Activated naive CD8-positive, alpha-beta T cell treated with anti-CD3 and anti-CD28 coated beads, Interleukin-2, amount 50 U/mL, for 24 hours (primary cell): ENCODE measurements around the gene GRIK4.

Source experiments
- ATAC-seq: fragments of 150-1000 bp; cut with Tn5 transposase; one replicate; pipeline ENCODE4 v1.10.0; 2021
- DNase-seq: peaks from one replicate; pipeline ENCODE4 v3.0.0; 2021
- H3K27ac Mint-ChIP-seq: one replicate; pipeline ENCODE4 v1.8.0; 2021; ENCODE audit warnings: mild to moderate bottlenecking, mixed read lengths
- H3K27me3 Mint-ChIP-seq: one replicate; pipeline ENCODE4 v1.8.0; 2021; ENCODE audit warnings: mixed read lengths
- H3K36me3 Mint-ChIP-seq: one replicate; pipeline ENCODE4 v1.8.0; 2021; ENCODE audit warnings: low read depth, mixed read lengths
- H3K4me1 Mint-ChIP-seq: one replicate; pipeline ENCODE4 v1.8.0; 2021; ENCODE audit warnings: mixed read lengths
- H3K4me3 Mint-ChIP-seq: one replicate; pipeline ENCODE4 v1.8.0; 2021; ENCODE audit warnings: mild to moderate bottlenecking, moderate library complexity, mixed read lengths
- H3K9me3 Mint-ChIP-seq: one replicate; pipeline ENCODE4 v1.8.0; 2021; ENCODE audit warnings: mixed read lengths

The GRIK4 gene

DNA sequence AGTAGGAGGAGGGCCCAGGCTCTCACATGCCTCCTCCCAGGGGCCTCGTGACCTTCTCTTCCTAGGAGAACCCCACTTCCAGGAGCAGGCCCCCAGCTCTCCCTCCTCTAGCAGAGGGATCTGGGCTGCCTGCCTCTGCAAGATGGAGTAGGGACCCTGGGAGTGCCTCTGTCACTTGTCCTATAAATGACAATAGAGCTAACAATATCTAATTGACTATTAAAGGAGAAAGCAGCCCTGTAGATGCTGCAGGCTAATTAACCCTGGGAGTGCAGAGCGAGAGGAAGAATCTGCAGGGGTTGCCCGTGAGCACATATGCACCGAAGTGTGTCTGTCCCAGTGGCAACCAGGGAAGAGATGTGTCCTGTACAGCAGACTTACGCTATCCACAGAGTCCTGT, 184.4 kb downstream of the GRIK4 start:
- H3K4me1 Mint-ChIP-seq: no peaks in the 10 kb centered on the region
- H3K27ac Mint-ChIP-seq: no peak overlapping the region
- no peak overlapping the region for H3K4me3 Mint-ChIP-seq
- H3K9me3 Mint-ChIP-seq: no peaks in the 10 kb centered on the region
- no peaks in the 10 kb centered on the region for H3K36me3 Mint-ChIP-seq
- DNase-seq (no peak), ATAC-seq (no peak)
- H3K27me3 Mint-ChIP-seq: peaks cover 13% of the 10 kb centered on the region

DNA sequence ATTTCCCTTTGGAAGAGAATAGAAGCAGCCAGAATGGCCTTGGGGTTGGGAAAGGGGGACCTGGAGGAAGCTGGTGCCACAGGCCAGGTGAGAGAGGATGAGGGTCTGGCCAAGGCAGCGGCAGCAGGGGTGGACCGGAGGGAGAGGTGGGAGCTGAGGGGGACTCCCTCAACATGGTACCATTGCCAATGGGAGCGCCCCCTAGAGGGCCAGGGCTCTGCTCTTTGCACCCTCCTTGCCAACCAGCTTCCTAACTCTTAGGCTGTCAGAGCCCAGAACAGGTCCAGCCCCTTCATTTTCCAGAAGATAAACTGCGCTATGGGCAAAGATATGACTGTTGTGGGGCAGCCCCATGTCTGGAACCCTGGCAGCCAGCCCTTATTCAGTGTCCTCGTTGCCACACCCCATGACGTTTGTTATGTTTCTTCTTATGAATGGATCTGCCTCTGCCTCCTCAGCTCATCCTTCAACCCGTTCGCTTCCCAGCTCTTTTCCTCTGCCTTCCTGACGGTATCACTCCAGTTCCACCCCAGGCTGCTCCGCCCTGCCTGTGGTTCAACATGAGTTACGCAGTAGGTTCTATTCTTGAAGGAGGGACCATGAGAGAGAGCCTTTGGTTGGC, 185.2 kb downstream of the GRIK4 start:
- Mint-ChIP-seq H3K27me3 (peaks cover 13% of the 10 kb centered on the region), H3K36me3 (no peaks in the 10 kb centered on the region), H3K27ac (no peak overlapping the region), H3K4me1 (no peaks in the 10 kb centered on the region), H3K9me3 (peaks cover 4% of the 10 kb centered on the region), H3K4me3 (no peak overlapping the region)
- DNase-seq: no peak
- no peak for ATAC-seq

DNA sequence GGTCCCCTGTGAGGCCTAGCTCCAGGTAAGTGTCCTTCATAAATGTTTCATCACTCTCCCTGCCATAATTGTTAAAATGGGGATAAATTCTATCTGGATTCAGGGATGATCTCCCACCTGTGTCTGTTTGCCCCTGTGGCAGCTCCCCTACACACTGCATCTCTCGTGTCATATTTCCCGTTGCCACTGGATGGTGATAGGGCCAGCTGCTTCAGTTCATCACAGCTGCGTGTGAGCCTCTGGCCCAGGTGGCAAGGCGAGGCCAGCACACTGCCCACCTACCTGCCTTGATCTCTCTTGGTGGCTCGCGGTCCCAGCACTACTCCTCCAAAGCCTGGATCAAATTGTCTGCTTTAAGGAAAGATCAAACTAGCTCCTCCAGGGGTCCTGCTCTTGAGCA, 187.4 kb downstream of the GRIK4 start:
- Mint-ChIP-seq H3K4me1 (no peaks in the 10 kb centered on the region), H3K36me3 (no peaks in the 10 kb centered on the region), H3K9me3 (peaks cover 4% of the 10 kb centered on the region), H3K27ac (no peak overlapping the region), H3K27me3 (peaks cover 10% of the 10 kb centered on the region), H3K4me3 (no peak overlapping the region)
- no peak for ATAC-seq
- DNase-seq: no peak

DNA sequence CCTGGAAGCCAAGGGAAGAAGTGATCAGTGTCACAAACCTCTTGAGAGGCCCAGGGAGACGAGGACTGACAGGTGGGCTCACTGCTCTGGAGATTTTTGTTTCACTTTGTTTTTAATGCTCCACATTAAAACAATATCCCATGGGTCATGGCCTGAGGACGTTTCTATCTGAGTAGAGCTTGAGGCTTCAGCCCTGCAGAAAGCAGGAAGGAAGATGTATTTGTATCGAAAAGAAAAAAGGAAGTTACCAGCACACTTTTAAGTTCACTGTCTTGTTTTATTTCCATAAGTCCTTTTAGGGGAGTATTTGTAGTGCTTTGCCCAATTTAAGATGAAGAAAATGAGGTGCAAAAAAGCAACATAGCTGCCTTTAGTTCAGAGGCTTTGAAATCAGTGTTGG, 191.1 kb downstream of the GRIK4 start:
- ATAC-seq (no peak), DNase-seq (no peak)
- Mint-ChIP-seq H3K27me3 (peaks cover 12% of the 10 kb centered on the region), H3K36me3 (no peaks in the 10 kb centered on the region), H3K9me3 (peaks cover 7% of the 10 kb centered on the region), H3K27ac (no peak overlapping the region), H3K4me3 (no peak overlapping the region), H3K4me1 (no peaks in the 10 kb centered on the region)

DNA sequence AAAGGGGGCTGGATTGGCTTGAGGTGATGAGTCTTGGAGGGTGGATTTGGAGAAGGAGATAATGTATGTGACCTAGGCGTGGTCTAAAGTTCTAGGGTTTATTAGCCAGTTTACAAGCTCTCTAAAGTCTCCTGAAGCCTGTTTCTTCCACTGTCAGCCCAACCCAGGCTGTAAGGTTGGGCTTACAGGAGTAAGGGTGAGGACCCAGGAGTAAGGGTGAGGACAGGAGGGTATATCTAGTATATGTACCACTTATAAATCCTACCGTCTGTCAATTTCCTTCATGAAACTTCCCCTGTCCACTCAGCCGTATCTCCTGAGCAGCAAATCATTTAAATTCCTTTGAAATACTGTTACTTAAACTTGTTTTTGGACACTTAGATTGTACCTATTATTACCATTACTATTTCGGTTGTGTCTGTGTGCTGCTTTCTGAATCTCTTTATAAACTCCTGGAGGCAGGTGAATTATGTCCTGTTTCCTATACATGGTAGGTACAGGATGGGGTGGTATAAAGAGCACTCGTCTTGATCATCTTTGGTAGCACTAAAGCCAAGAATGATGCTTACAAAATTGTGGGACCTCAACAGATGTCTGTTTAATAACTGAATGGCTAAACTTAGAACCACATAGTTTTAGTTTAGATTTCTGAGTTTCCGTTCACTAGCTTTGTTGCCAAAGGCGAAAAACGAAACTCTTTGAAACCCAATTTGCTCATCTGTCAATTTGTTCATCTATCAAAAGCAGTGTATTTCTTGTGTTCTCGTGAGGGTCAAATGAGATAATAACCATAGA, 192.0 kb downstream of the GRIK4 start:
- ATAC-seq (no peak), DNase-seq (no peak)
- Mint-ChIP-seq H3K4me3 (no peak overlapping the region), H3K27ac (no peak overlapping the region), H3K9me3 (peaks cover 7% of the 10 kb centered on the region), H3K36me3 (no peaks in the 10 kb centered on the region), H3K27me3 (peaks cover 14% of the 10 kb centered on the region), H3K4me1 (no peaks in the 10 kb centered on the region)

DNA sequence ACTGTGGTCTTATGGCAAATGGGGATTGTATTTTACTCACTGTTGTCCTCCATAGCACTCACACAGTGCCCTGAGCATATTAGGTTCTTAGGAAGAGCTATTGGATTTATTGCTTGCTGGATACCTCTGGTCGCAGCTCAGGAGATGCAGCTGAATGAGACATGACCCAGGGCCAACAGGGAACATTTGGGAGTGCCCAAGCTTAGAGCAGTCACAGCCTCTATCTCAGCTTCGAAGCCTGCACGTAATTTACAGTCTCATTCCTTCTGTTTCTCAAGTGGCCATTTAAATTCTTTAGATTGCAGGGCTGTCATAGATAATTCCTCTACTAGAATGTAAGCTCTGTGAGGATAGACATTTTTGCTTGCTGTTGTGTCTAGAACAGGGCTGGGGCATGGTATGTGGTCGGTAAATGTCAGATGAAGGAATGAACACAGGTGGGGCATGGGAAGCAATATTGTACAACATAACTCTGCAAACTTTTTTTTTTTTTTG, 192.8 kb downstream of the GRIK4 start:
- no peak for DNase-seq

DNA sequence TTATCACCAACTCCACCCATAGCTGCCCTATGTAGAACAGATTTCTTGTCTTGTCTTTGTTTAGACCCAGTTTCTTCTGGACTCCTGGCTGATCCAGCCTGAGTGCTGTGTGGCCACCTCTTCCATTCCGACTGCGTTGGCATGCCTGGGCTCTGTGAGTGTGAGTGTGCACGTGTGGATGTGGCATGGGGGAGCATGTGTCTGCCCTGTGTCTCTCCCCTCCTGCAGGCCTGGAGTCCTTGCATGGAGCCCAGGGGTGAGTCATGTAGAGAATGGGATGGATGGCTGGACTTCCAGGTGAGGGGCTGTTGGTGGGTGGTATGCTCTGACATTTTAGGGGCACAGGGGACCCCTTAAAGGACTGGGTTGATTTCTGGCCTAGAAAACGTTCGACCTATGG, 194.7 kb downstream of the GRIK4 start:
- Mint-ChIP-seq H3K4me1 (no peaks in the 10 kb centered on the region), H3K27ac (no peak overlapping the region), H3K27me3 (peaks cover 12% of the 10 kb centered on the region), H3K4me3 (no peak overlapping the region), H3K9me3 (peaks cover 4% of the 10 kb centered on the region), H3K36me3 (no peaks in the 10 kb centered on the region)
- no peak for DNase-seq
- no peak for ATAC-seq

More for the DNA sequence above, 192.8 kb downstream of the GRIK4 start:
- no peak for ATAC-seq
- H3K27ac Mint-ChIP-seq: no peak overlapping the region
- peaks cover 7% of the 10 kb centered on the region for H3K9me3 Mint-ChIP-seq
- H3K36me3 Mint-ChIP-seq: no peaks in the 10 kb centered on the region
- H3K4me1 Mint-ChIP-seq: no peaks in the 10 kb centered on the region
- peaks cover 14% of the 10 kb centered on the region for H3K27me3 Mint-ChIP-seq
- H3K4me3 Mint-ChIP-seq: no peak overlapping the region

DNA sequence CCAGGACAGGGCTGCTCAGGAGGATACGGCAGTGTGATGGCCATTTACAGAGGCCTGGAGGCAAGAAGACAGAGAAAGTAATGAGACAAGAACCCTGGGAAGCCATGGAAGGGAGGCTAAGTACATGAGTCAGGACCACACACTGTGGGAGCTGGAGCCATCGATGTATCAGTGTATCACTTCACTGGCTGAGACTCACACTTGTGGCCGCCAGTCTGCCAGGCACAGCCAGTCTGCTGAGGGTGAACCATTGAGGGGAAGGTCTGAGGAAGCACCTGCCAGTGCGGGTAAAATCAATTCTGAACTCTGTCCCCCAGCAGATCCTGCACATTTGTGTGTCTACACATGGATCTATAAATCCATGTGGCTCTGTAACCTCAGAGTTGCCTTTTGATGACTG, 195.6 kb downstream of the GRIK4 start:
- no peak overlapping the region for H3K4me3 Mint-ChIP-seq
- no peak for DNase-seq
- H3K27ac Mint-ChIP-seq: no peak overlapping the region
- H3K36me3 Mint-ChIP-seq: no peaks in the 10 kb centered on the region
- no peaks in the 10 kb centered on the region for H3K4me1 Mint-ChIP-seq
- ATAC-seq: no peak
- H3K27me3 Mint-ChIP-seq: peaks cover 11% of the 10 kb centered on the region
- peaks cover 3% of the 10 kb centered on the region for H3K9me3 Mint-ChIP-seq

DNA sequence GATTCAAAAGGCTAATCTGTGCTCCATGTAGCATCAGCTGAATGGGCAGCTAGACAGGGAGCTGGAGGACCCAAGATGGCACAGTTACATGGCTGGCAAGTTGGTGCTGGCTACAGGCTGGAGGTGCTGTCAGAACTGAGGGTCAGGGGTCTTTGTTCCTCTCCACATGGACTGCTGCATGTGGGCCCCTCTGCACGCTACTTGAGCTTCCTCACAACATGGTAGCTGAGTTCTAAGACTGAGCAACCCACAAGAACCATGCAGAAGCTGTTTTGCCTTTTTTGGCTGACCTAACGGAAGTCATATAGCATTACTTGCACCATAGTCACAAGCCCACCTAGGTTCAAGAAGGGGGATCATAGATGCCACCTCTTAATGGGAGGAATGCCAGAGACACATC, 196.1 kb downstream of the GRIK4 start:
- Mint-ChIP-seq H3K27ac (no peak overlapping the region), H3K27me3 (peaks cover 7% of the 10 kb centered on the region), H3K4me1 (no peaks in the 10 kb centered on the region), H3K9me3 (peaks cover 3% of the 10 kb centered on the region), H3K4me3 (no peak overlapping the region), H3K36me3 (no peaks in the 10 kb centered on the region)
- no peak for ATAC-seq
- DNase-seq: no peak

DNA sequence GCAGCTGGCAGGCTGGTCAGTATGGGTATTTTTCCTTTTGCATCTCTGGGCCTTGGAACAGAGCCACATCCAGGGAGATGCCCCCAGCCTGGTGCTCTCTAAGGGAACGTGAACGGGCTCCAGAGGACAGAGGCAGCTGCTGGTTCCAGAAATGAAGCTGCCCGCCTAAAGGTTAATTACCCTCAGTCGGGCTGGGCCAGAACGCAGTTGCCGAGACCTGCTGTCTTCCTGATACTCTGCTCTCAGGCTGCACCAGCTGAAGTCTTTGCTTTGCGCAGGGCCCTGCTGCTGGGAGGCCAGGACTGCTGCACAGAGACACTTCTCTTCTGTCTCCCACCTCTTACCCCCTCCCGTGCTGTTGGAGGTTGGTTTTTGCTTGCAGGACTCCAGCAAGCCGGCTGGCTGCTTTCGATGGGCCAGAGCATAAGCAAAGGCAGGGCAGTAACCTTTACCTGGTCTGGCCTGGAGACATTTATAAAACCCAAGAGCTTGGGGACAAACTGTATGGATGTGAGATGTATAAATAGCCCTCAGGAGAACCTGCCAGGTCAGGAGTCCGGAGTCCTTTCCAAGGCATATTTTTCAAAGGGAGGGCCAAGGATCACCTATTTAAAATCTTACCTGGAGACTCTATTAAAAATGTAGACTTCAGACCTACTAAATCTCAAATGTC, 197.1 kb downstream of the GRIK4 start:
- Mint-ChIP-seq H3K36me3 (no peaks in the 10 kb centered on the region), H3K4me3 (no peak overlapping the region), H3K4me1 (no peaks in the 10 kb centered on the region), H3K9me3 (peaks cover 3% of the 10 kb centered on the region), H3K27me3 (peaks cover 7% of the 10 kb centered on the region), H3K27ac (no peak overlapping the region)
- ATAC-seq: no peak
- DNase-seq: no peak

DNA sequence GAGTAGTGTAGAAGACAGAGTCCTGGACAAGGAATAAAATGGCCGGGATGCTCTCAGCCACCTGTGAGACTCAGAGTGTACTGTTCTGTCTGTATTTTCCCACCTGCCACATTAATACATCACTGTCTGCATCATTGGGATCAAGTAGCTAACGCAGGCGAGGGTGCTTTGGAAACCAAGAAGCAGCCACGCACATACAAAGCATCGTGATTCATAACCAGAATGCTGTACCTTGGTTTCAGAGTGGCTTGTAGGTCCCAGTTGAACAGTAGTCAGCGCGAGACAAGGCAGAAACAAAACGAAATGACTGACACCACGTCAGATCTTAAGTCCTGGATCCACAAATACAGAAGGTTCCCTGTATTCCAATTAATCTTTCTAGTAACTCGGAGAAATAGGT, 198.3 kb downstream of the GRIK4 start:
- no peaks in the 10 kb centered on the region for H3K4me1 Mint-ChIP-seq
- DNase-seq (no peak), ATAC-seq (no peak)
- no peaks in the 10 kb centered on the region for H3K36me3 Mint-ChIP-seq
- peaks cover 3% of the 10 kb centered on the region for H3K9me3 Mint-ChIP-seq
- no peak overlapping the region for H3K4me3 Mint-ChIP-seq
- H3K27me3 Mint-ChIP-seq: peaks cover 14% of the 10 kb centered on the region
- no peak overlapping the region for H3K27ac Mint-ChIP-seq

DNA sequence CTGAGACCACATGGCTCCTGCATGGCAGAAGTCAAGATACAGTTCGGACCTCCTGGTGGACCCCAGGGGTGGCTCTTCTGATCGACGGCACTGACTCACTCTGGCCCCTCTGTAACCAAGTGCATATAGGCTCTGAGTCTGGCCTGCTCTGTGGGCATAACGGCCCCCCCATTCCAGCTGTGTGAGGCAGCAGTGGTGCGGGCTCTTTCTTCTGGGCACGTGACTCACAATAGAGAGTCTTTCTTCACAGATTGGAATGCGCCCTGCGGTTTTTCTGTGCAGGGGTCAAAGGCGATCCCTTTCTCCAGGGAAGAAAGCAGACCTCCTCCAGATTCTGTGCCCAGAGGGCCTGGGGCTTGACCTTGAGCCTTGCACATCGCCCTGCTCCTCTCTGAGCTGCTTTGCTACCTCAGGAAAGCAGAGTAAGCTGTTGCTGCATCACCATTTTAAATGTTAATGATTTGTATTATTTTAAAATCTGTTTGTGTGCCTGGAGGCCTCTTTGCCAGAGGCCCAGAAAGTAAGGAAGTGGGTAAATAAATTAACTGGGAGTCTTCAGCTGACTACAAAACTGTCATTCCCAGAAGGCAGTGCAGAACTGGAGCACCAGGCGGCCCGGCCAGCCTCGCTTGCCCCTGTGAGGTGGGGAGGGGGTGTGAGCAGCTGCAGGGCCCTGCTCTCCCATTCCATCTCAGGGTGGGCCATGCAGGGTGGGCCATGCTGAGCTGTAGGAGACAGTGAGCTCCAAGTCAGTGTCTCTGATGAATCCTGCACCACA, 199.0 kb downstream of the GRIK4 start:
- no peak overlapping the region for H3K4me3 Mint-ChIP-seq
- H3K27ac Mint-ChIP-seq: no peak overlapping the region
- no peaks in the 10 kb centered on the region for H3K36me3 Mint-ChIP-seq
- H3K4me1 Mint-ChIP-seq: no peaks in the 10 kb centered on the region
- no peak for DNase-seq
- H3K9me3 Mint-ChIP-seq: peaks cover 3% of the 10 kb centered on the region
- no peak for ATAC-seq
- peaks cover 14% of the 10 kb centered on the region for H3K27me3 Mint-ChIP-seq

DNA sequence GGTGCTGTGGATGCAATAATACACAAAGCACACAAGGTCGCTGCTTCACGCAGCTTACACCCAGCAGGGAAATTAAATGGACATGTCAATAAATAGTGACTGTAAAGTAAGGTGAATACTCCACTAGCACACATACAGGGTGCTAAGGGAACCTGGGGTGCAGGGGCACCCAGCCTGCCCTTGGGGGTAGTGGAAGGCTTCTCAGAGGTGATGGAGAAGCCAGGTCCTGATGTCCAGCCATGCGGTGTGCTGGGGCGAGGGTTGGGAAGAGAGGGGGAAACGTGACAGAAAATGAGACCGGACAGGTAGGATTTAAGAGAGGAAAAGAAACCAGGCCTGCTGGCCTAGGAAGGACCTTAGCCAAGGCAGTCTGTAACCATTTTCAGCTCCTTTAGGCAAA, 200.5 kb downstream of the GRIK4 start:
- ATAC-seq (no peak), DNase-seq (no peak)
- no peak overlapping the region for H3K27ac Mint-ChIP-seq
- peaks cover 12% of the 10 kb centered on the region for H3K27me3 Mint-ChIP-seq
- no peaks in the 10 kb centered on the region for H3K36me3 Mint-ChIP-seq
- no peak overlapping the region for H3K4me3 Mint-ChIP-seq
- no peaks in the 10 kb centered on the region for H3K4me1 Mint-ChIP-seq
- H3K9me3 Mint-ChIP-seq: no peaks in the 10 kb centered on the region

DNA sequence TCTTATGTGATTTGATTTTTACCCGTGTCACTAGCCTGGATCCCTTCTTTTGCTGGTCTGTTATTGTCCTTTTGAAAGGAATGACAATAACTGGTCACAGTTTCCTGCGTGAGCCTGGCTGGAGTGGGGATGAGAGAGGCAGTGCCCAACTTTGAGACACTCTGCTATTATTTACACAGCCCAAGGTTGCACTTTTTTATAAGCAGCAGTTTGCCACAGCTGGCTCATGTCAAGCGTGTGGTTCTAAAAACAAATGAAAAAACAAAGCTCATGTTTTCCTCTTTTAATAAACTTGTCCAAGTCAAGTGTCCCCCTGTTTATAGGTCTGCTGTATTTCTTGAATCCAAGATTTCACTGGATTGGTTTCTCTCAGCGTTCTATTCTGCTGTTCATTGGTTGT, 201.3 kb downstream of the GRIK4 start:
- Mint-ChIP-seq H3K9me3 (no peaks in the 10 kb centered on the region), H3K27ac (no peak overlapping the region), H3K36me3 (no peaks in the 10 kb centered on the region), H3K4me3 (no peak overlapping the region), H3K4me1 (no peaks in the 10 kb centered on the region), H3K27me3 (peaks cover 8% of the 10 kb centered on the region)
- DNase-seq: no peak
- no peak for ATAC-seq
